ENCODE measurements around the gene ERO1B. TPM values are rescaled to one million over a fixed set of nuclear protein-coding genes. Genes with fewer than 3 reads are reported as not detected.

Gene ERO1B
- total RNA-seq, 2 donors from 2014 or later: 11.1 to 14.9 TPM

DNA sequence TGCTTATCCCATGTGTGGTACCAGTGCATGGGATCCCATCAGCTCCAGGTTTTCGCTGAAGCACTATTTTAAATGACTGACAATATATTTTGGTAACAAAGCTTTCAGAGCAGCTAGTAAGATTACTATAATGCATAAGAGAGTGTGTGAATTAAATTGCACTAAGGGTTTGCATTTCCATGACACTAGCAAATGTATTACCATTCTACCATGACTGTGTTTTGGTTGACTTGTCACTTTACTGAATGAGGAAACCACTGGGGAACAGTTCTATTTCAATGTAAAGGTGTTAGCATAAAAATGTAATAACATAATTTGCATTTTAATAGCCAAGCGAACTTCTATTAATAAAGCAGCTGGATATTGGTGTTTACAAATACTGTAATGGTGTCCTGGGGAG, 31.7 kb upstream of the ERO1B start:
- no peaks in the 10 kb centered on the region for H3K9me3 ChIP-seq (ENCODE audit: control insufficient read depth, low read length, poor library complexity, severe bottlenecking)
- H3K27ac Mint-ChIP-seq: no peak overlapping the region
- peaks cover 13% of the 10 kb centered on the region for H3K27me3 Mint-ChIP-seq
- H3K4me1 Mint-ChIP-seq: no peaks in the 10 kb centered on the region
- no peak for DNase-seq
- H3K4me3 Mint-ChIP-seq: no peak overlapping the region
- ATAC-seq: no peak
- H3K36me3 Mint-ChIP-seq (ENCODE audit: low read depth): peaks cover 2% of the 10 kb centered on the region

DNA sequence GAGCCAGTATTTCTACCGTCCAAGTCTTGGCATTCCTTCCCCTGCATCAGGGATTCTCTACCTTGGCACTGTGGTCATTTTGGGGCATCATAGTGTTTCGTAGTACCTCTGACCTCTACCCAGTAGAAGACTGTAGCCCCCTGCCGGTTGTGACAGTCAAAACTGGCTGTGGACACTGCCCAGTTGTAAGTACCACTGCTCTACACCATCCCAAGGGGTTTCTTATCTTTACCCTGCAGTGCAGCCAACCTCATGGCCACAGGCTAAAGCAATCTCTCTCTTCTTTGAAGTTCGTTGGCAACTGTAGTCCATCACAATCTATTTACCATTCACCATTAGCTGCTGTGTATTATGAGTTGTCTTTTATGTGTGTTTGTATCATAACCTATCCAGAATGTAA, 29.3 kb upstream of the ERO1B start:
- H3K27me3 Mint-ChIP-seq: peaks cover 13% of the 10 kb centered on the region
- no peak overlapping the region for H3K27ac Mint-ChIP-seq
- no peak overlapping the region for H3K4me3 Mint-ChIP-seq
- ATAC-seq (no peak), DNase-seq (no peak)
- H3K4me1 Mint-ChIP-seq: no peaks in the 10 kb centered on the region
- H3K36me3 Mint-ChIP-seq (ENCODE audit: low read depth): peaks cover 2% of the 10 kb centered on the region
- H3K9me3 ChIP-seq (ENCODE audit: control insufficient read depth, low read length, poor library complexity, severe bottlenecking): no peaks in the 10 kb centered on the region

DNA sequence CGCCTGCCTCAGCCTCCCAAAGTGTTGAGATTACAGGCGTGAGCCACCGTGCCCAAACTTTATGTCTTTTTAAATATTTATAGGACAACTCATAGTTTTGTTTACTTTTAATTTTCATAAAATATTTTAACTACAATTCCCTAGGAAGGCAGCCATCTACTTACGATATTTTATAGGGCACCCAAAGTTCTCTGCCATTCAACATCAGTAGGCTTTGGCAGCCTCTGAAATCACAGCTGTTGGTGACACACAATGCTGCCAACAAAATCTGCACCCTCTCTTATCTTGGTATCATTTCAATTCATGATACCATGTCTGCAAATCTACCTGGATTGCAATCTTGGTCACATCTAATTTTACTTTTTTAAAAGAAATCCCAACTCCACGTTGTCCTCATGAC, 27.1 kb upstream of the ERO1B start:
- Mint-ChIP-seq H3K27me3 (peaks cover 7% of the 10 kb centered on the region), H3K4me3 (peak overlapping the region; percentile 12), H3K36me3 (ENCODE audit: low read depth) (peaks cover 2% of the 10 kb centered on the region), H3K4me1 (no peaks in the 10 kb centered on the region), H3K27ac (no peak overlapping the region)
- ATAC-seq (no peak), DNase-seq (no peak)
- no peaks in the 10 kb centered on the region for H3K9me3 ChIP-seq (ENCODE audit: control insufficient read depth, low read length, poor library complexity, severe bottlenecking)

- ATAC-seq (no peak), DNase-seq (no peak)
- Mint-ChIP-seq H3K4me1 (no peaks in the 10 kb centered on the region), H3K4me3 (no peak overlapping the region), H3K27ac (no peak overlapping the region), H3K27me3 (peaks cover 7% of the 10 kb centered on the region), H3K36me3 (ENCODE audit: low read depth) (peaks cover 2% of the 10 kb centered on the region)
- no peaks in the 10 kb centered on the region for H3K9me3 ChIP-seq (ENCODE audit: control insufficient read depth, low read length, poor library complexity, severe bottlenecking)
Measured at GRCh38 chr1:236307435-236307834, 25.7 kb upstream of the ERO1B start.

DNA sequence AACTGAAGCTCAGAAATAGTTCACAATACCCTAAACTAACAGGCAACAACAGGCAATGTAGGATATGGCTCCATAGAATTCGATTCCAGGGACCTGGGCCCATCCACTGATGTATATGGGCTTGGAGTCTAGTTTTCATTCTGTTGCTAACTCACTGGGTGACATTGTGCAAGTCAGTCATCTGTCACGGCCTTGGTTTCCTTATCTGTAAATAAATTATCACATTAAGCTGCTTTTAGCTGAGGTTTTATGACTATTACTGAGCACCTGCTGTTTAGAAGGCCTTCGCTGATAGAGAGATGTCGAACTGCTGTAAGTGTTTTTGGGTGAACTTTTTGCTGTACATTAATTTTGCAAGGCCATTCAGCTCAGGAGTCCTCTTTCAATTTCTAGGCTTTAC, 22.9 kb upstream of the ERO1B start:
- no peak for ATAC-seq
- no peaks in the 10 kb centered on the region for H3K9me3 ChIP-seq (ENCODE audit: control insufficient read depth, low read length, poor library complexity, severe bottlenecking)
- H3K4me3 Mint-ChIP-seq: no peak overlapping the region
- no peak for DNase-seq
- H3K4me1 Mint-ChIP-seq: no peaks in the 10 kb centered on the region
- no peak overlapping the region for H3K27ac Mint-ChIP-seq
- no peaks in the 10 kb centered on the region for H3K36me3 Mint-ChIP-seq (ENCODE audit: low read depth)
- H3K27me3 Mint-ChIP-seq: peaks cover 8% of the 10 kb centered on the region

- DNase-seq: no peak
- no peaks in the 10 kb centered on the region for H3K36me3 Mint-ChIP-seq (ENCODE audit: low read depth)
Measured at GRCh38 chr1:236303675-236304074, 21.9 kb upstream of the ERO1B start.

DNA sequence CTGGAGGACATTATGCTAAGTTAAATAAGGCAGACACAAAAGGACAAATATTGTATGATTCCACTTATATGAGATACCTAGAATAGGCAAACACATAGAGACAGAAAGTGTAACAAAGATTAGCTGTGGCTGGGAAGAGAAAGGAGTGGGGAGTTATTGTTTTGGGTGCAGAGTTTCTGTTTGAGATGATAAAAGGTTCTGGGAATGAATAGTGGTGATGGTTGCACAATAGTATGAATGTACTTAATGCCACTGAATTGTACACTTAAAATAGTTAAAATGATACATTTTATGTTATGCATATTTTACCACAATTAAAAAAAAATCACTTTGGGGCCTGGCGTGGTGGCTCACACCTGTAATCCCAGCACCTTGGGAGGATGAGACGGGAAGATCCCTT, 21.2 kb upstream of the ERO1B start:
- ATAC-seq: no peak
- H3K4me1 Mint-ChIP-seq: no peaks in the 10 kb centered on the region
- no peak for DNase-seq
- H3K27ac Mint-ChIP-seq: no peak overlapping the region
- no peaks in the 10 kb centered on the region for H3K36me3 Mint-ChIP-seq (ENCODE audit: low read depth)
- no peak overlapping the region for H3K4me3 Mint-ChIP-seq
- H3K9me3 ChIP-seq (ENCODE audit: control insufficient read depth, low read length, poor library complexity, severe bottlenecking): no peaks in the 10 kb centered on the region
- peaks cover 16% of the 10 kb centered on the region for H3K27me3 Mint-ChIP-seq

More at GRCh38 chr1:236303675-236304074, 21.9 kb upstream of the ERO1B start:
- Mint-ChIP-seq H3K4me1 (no peaks in the 10 kb centered on the region), H3K4me3 (no peak overlapping the region), H3K27ac (no peak overlapping the region), H3K27me3 (peaks cover 13% of the 10 kb centered on the region)
- no peaks in the 10 kb centered on the region for H3K9me3 ChIP-seq (ENCODE audit: control insufficient read depth, low read length, poor library complexity, severe bottlenecking)
- no peak for ATAC-seq

GRCh38 chr1:236301958-236302335, 20.2 kb upstream of the ERO1B start:
- Mint-ChIP-seq H3K4me1 (no peaks in the 10 kb centered on the region), H3K4me3 (no peak overlapping the region), H3K27me3 (peaks cover 21% of the 10 kb centered on the region), H3K27ac (no peak overlapping the region), H3K36me3 (ENCODE audit: low read depth) (no peaks in the 10 kb centered on the region)
- no peaks in the 10 kb centered on the region for H3K9me3 ChIP-seq (ENCODE audit: control insufficient read depth, low read length, poor library complexity, severe bottlenecking)
- DNase-seq (no peak), ATAC-seq (no peak)

DNA sequence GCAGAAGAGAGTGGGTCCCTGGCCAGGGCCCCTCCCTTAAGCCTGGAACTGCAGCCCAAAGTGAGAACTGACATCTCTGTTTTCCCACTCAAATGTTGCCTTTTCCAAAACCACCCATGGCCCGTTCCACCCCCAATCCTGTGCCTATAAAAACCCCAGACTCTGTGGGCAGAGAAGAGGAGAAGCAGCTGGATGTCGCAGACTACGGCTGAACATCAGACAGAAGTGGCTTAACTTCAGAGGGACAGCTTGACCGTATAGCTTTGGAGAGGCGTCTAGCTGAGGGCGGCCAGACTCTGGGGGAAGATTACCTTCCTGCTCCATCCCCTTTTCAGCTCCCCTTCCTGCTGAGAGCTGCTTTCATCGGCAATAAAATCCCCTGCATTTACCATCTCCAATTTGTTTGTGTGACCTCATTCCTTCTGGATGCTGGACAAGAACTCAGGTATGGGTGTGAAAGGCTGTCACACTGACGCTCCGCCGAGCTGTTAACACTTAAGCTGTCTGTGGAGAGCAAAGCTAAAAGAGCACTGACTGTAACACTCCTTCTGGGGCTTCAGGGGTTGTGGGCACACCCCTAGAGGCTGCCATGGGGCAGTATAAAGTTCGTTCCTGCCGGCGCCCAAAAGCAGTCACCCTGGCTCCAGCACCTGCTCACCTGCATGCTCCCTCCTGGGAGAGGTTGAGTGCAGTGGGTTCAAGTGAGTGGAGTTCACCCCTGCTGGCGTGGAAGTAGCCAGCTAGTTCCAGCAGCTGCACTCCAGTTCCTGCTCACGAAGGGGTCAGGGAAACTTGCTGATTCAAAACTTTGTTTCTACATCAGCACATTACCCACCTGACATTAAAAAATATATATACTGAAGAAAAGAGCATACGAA, 19.6 kb upstream of the ERO1B start:
- ATAC-seq (no peak), DNase-seq (no peak)
- H3K4me1 Mint-ChIP-seq: no peaks in the 10 kb centered on the region
- peaks cover 21% of the 10 kb centered on the region for H3K27me3 Mint-ChIP-seq
- H3K27ac Mint-ChIP-seq: no peak overlapping the region
- no peaks in the 10 kb centered on the region for H3K9me3 ChIP-seq (ENCODE audit: control insufficient read depth, low read length, poor library complexity, severe bottlenecking)
- no peaks in the 10 kb centered on the region for H3K36me3 Mint-ChIP-seq (ENCODE audit: low read depth)
- no peak overlapping the region for H3K4me3 Mint-ChIP-seq

- Mint-ChIP-seq H3K27ac (no peak overlapping the region), H3K36me3 (ENCODE audit: low read depth) (no peaks in the 10 kb centered on the region), H3K27me3 (peaks cover 26% of the 10 kb centered on the region), H3K4me3 (no peak overlapping the region), H3K4me1 (no peaks in the 10 kb centered on the region)
- H3K9me3 ChIP-seq (ENCODE audit: control insufficient read depth, low read length, poor library complexity, severe bottlenecking): no peaks in the 10 kb centered on the region
- no peak for ATAC-seq
- DNase-seq: no peak
Measured at GRCh38 chr1:236297161-236297560, 15.4 kb upstream of the ERO1B start.

GRCh38 chr1:236292425-236292824, 10.7 kb upstream of the ERO1B start:
- Mint-ChIP-seq H3K27ac (no peak overlapping the region), H3K4me3 (no peak overlapping the region), H3K27me3 (peaks cover 18% of the 10 kb centered on the region), H3K36me3 (ENCODE audit: low read depth) (no peaks in the 10 kb centered on the region), H3K4me1 (no peaks in the 10 kb centered on the region)
- no peak for DNase-seq
- no peaks in the 10 kb centered on the region for H3K9me3 ChIP-seq (ENCODE audit: control insufficient read depth, low read length, poor library complexity, severe bottlenecking)
- ATAC-seq: no peak

- Mint-ChIP-seq H3K36me3 (ENCODE audit: low read depth) (no peaks in the 10 kb centered on the region), H3K4me3 (no peak overlapping the region), H3K27ac (no peak overlapping the region), H3K4me1 (peaks cover 6% of the 10 kb centered on the region), H3K27me3 (peaks cover 13% of the 10 kb centered on the region)
- DNase-seq (no peak), ATAC-seq (no peak)
- no peaks in the 10 kb centered on the region for H3K9me3 ChIP-seq (ENCODE audit: control insufficient read depth, low read length, poor library complexity, severe bottlenecking)
Measured at GRCh38 chr1:236289492-236290131, 7.9 kb upstream of the ERO1B start.

- H3K9me3 ChIP-seq (ENCODE audit: control insufficient read depth, low read length, poor library complexity, severe bottlenecking): no peaks in the 10 kb centered on the region
- Mint-ChIP-seq H3K27me3 (peaks cover 13% of the 10 kb centered on the region), H3K27ac (no peak overlapping the region), H3K4me1 (peaks cover 16% of the 10 kb centered on the region), H3K4me3 (no peak overlapping the region), H3K36me3 (ENCODE audit: low read depth) (no peaks in the 10 kb centered on the region)
- ATAC-seq: no peak
- DNase-seq: no peak
Measured at GRCh38 chr1:236288620-236288976, 6.8 kb upstream of the ERO1B start.

Measured in T-helper 17 cell (primary cell).